Measurements from ENCODE around the gene COL16A1. TPM values are rescaled to one million over a fixed set of nuclear protein-coding genes. Genes with fewer than 3 reads are reported as not detected.

Gene COL16A1
- polyA plus RNA-seq, 1 of the 3 experiments (the other 2 are of a cell fraction): 10.4 TPM

GRCh38 chr1:31655756-31656155 is 48.1 kb downstream of the COL16A1 start:
- CTCF ChIA-PET: interaction anchor here (0.6 to 1.4 kb wide), 2 partner anchors 133 to 472 kb away, joined by 3 to 4 read pairs; no protein-coding TSS in a partner anchor
- Histone ChIP-seq H2AFZ (ENCODE audit: low read depth) (no peak overlapping the region), H3K36me3 (replicated peaks in 1 of 2; ENCODE audit: control insufficient read depth in 1 of 2, insufficient read depth in 2 of 2, low read length in 1 of 2) (peaks cover 0 to 3% of the 10 kb centered on the region in 2 experiments)

More at GRCh38 chr1:31655756-31656155, 48.1 kb downstream of the COL16A1 start:
- Histone ChIP-seq H3F3A (replicated peaks; ENCODE audit: insufficient read depth) (no peaks in the 10 kb centered on the region), H3K9me3 (no peaks in the 10 kb centered on the region), H3K4me1 (ENCODE audit: control insufficient read depth in 1 of 2, insufficient read depth in 2 of 2, low read depth in 1 of 2, low read length in 1 of 2) (peaks cover 0 to 7% of the 10 kb centered on the region in 2 experiments; a peak in 1 of 4 replicates), H3K79me2 (ENCODE audit: insufficient read depth) (no peaks in the 10 kb centered on the region), H3K9me2 (no peaks in the 10 kb centered on the region), H3K27ac (ENCODE audit: low read depth in 2 of 2, low read length in 1 of 2) (no peak overlapping the region), H3K4me2 (no peak overlapping the region), H3K4me3 (ENCODE audit: low read depth in 2 of 2, low read length in 1 of 2) (no peak overlapping the region), H4K20me1 (ENCODE audit: insufficient read depth) (no peaks in the 10 kb centered on the region), H3K27me3 (ENCODE audit: insufficient read depth) (no peaks in the 10 kb centered on the region), H3K9ac (no peak overlapping the region)
- WGBS (ENCODE audit: low lambda C conversion rate): 96% methylated on average over 4 of the region's 4 CpGs
- no peak for DNase-seq
- POLR2A ChIA-PET: no interaction called here
- TF ChIP-seq CTCF (IDR thresholded peaks at IDR 0.05): no peak
- no peak for TF ChIP-seq MXI1 (IDR thresholded peaks at IDR 0.05; ENCODE audit: low read depth, low read length)
- no peak for TF ChIP-seq JUND (IDR thresholded peaks at IDR 0.05)
- no peak for TF ChIP-seq ELF1 (IDR thresholded peaks at IDR 0.05)
- TF ChIP-seq SMC3 (IDR thresholded peaks at IDR 0.05; ENCODE audit: low read depth, low read length): no peak
- no peak for TF ChIP-seq NFIC (IDR thresholded peaks at IDR 0.05; ENCODE audit: borderline replicate concordance)
- TF ChIP-seq ZBTB33 (IDR thresholded peaks at IDR 0.05; ENCODE audit: borderline replicate concordance, low read depth): no peak
- no peak for TF ChIP-seq IRF3 (IDR thresholded peaks at IDR 0.05; ENCODE audit: low read depth, low read length)
- no peak for TF ChIP-seq GABPA (IDR thresholded peaks at IDR 0.05; ENCODE audit: low read depth)
- TF ChIP-seq REST (IDR thresholded peaks at IDR 0.05; ENCODE audit: low read depth, low read length): no peak
- no peak for TF ChIP-seq RCOR1 (IDR thresholded peaks at IDR 0.05; ENCODE audit: low read length)
- TF ChIP-seq USF1 (IDR thresholded peaks at IDR 0.05; ENCODE audit: borderline replicate concordance, low read depth): no peak
- TF ChIP-seq EP300 (IDR thresholded peaks at IDR 0.05; ENCODE audit: borderline replicate concordance in 1 of 2, low read depth in 1 of 2, low read length in 1 of 2): no peak
- TF ChIP-seq GATA2 (CRISPR knock-in tag; IDR thresholded peaks at IDR 0.05): no peak
- no peak for TF ChIP-seq FOXM1 (IDR thresholded peaks at IDR 0.05; ENCODE audit: low read depth)
- TF ChIP-seq TEAD4 (IDR thresholded peaks at IDR 0.05; ENCODE audit: borderline replicate concordance, insufficient read depth): no peak
- no peak for TF ChIP-seq FOSL2 (IDR thresholded peaks at IDR 0.05; ENCODE audit: borderline replicate concordance, low read depth)
- no peak for TF ChIP-seq SIN3A (IDR thresholded peaks at IDR 0.05; ENCODE audit: borderline replicate concordance, low read depth, low read length)

All from SK-N-SH (cell line).